Adipocyte (in vitro differentiated cells): ENCODE results near the gene TTC3.
"Not testable (repeated sequence)": the region's sequence is repeated elsewhere in the genome, so short reads cannot be mapped to it uniquely, and the experiment has no call there.

ENCODE experiments used
- DNase-seq: peaks from one replicate; pipeline ENCODE4 v3.0.0-alpha.2; 2015; ENCODE audit warnings: low read depth
- H3K27me3 ChIP-seq: replicated peaks from 2 replicates; pipeline ENCODE4 v1.7.0; 2013; ENCODE audit warnings: mild to moderate bottlenecking, low read length, moderate library complexity; ENCODE audit not compliant: control insufficient read depth, insufficient read depth
- H3K36me3 ChIP-seq: 2 replicates; pipeline ENCODE4 v1.7.0; 2013; ENCODE audit warnings: low read length, mild to moderate bottlenecking, moderate library complexity; ENCODE audit not compliant: control insufficient read depth, insufficient read depth, severe bottlenecking
- H3K4me1 ChIP-seq: 2 replicates; pipeline ENCODE4 v1.7.0; 2013; ENCODE audit warnings: mild to moderate bottlenecking, low read length, moderate library complexity; ENCODE audit not compliant: control insufficient read depth, insufficient read depth
- H3K4me3 ChIP-seq: 2 replicates; pipeline ENCODE4 v1.7.0; 2013; ENCODE audit warnings: mild to moderate bottlenecking, low read length, moderate library complexity
- H3K9ac ChIP-seq: 2 replicates; pipeline ENCODE4 v1.7.0; 2013; ENCODE audit warnings: mild to moderate bottlenecking, low read length, moderate library complexity
- H3K9me3 ChIP-seq: 2 replicates; pipeline ENCODE4 v1.7.0; 2013; ENCODE audit warnings: mild to moderate bottlenecking, low read length, moderate library complexity; ENCODE audit not compliant: control insufficient read depth

The TTC3 gene

DNA sequence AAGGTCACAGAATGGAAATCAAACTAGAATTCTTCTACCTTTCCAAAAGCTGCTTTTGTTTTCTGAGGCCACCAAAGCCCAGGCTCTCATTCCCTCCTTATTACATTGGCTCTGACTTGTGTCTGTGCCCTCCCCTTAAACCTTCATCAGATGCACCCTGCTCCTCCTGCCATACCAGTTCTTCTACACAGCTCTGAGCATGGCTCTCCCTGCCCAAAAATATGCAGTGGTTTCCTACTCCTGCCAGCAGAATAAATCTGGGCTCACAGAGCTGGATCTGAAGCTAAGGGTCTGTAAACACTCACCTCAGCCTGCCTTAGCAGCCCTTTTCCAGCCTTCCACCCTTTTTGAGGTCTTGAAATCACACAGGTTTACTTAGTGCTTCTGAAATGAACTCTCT lies 55.0 kb downstream of the TTC3 start:
- no peaks in the 10 kb centered on the region for H3K9me3 ChIP-seq
- peaks cover 89% of the 10 kb centered on the region for H3K36me3 ChIP-seq
- H3K4me3 ChIP-seq: no peak overlapping the region
- no peak overlapping the region for H3K9ac ChIP-seq
- H3K4me1 ChIP-seq: peaks cover 4% of the 10 kb centered on the region
- DNase-seq: peak; percentile 6
- no peaks in the 10 kb centered on the region for H3K27me3 ChIP-seq

DNA sequence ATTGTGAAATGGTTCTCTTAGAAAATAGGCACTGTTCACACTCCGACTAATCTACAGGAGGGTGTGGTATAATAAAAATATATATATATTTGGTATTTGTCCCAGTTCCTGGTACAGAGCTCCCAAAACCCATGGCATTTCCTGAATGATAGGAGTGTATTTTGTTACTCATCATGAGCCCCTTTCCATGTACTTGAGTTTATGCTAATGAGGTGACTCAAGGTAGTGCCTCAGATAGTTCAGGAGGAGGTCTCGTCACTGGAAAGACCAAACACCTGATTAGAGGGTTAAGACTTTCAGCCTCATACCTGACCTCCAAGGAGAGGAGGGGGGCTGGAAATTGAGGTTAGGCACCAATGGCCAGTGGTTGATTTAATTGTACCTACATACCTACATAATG lies 57.9 kb downstream of the TTC3 start:
- peaks cover 96% of the 10 kb centered on the region for H3K36me3 ChIP-seq

DNA sequence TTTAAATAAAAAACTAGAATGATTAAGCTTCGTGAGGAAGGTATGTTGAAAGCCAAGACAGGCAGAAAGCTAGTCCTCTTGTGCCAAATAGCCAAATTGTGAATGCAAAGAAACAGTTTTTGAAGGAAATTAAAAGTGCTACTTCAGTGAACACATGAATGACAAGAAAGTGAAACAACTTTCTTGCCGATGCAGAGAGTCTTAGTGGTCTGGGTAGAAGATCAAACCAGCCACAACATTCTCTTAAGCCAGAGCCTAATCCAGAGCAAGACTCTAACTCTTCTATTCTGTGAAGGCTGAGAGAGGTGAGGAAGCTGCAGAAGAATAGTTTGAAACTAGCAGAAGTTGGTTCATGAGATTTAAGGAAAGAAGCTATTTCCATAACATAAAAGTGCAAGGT lies 63.2 kb downstream of the TTC3 start:
- Histone ChIP-seq H3K9ac (no peak overlapping the region), H3K27me3 (no peaks in the 10 kb centered on the region), H3K9me3 (peaks cover 10% of the 10 kb centered on the region), H3K4me3 (no peak overlapping the region), H3K36me3 (peaks cover 95% of the 10 kb centered on the region), H3K4me1 (no peaks in the 10 kb centered on the region)
- DNase-seq: no peak

More for the DNA sequence above, 57.9 kb downstream of the TTC3 start:
- Histone ChIP-seq H3K9ac (no peak overlapping the region), H3K27me3 (no peaks in the 10 kb centered on the region), H3K4me1 (peaks cover 4% of the 10 kb centered on the region), H3K4me3 (no peak overlapping the region), H3K9me3 (no peaks in the 10 kb centered on the region)
- no peak for DNase-seq

DNA sequence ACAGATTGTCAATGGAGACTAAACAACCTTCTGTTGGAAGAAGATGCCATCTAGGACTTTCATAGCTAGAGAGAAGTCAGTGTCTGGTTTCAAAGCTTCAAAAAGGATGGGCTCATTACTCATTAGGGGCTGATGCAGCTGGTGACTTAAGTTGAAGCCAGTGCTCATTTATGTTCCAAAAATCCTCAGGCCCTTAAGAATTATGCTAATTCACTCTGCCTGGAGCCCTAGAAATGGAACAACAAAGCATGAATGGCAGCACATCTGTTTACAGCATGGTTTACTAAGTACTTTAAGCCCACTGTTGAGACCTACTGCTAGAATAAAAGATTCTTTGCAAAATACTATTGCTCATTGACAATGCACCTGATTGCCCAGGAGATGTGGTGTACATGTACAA lies 63.7 kb downstream of the TTC3 start:
- no peak for DNase-seq
- Histone ChIP-seq H3K4me3 (no peak overlapping the region), H3K9me3 (peaks cover 10% of the 10 kb centered on the region), H3K9ac (no peak overlapping the region), H3K4me1 (no peaks in the 10 kb centered on the region), H3K36me3 (peaks cover 95% of the 10 kb centered on the region), H3K27me3 (no peaks in the 10 kb centered on the region)

DNA sequence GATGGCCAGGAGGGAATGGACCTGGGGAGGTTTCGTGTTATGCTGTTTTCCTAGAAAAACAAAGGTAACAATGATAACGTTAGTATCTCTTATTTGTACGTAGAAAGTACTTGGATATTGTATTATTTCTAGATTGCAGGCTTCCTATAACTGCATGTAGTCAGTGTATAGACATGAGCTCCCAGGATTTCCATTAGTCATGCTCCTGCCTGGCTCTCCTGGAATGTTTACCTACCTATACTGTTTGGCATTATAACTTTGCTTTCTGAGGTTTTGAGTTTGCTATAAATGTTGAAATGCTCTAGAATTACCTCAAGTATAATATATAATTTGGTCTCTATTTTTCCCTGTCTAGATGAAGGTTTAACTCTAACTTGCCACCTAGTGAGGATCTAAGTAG lies 66.1 kb downstream of the TTC3 start:
- H3K4me1 ChIP-seq: no peaks in the 10 kb centered on the region
- no peak overlapping the region for H3K9ac ChIP-seq
- H3K27me3 ChIP-seq: no peaks in the 10 kb centered on the region
- no peak overlapping the region for H3K4me3 ChIP-seq
- H3K9me3 ChIP-seq: peaks cover 10% of the 10 kb centered on the region
- H3K36me3 ChIP-seq: peaks cover 73% of the 10 kb centered on the region
- DNase-seq: peak; percentile 9

- H3K9ac ChIP-seq: no peak overlapping the region
- peaks cover 72% of the 10 kb centered on the region for H3K36me3 ChIP-seq
- no peaks in the 10 kb centered on the region for H3K4me1 ChIP-seq
- H3K27me3 ChIP-seq: no peaks in the 10 kb centered on the region
- DNase-seq: peak; percentile 75
- H3K4me3 ChIP-seq: no peak overlapping the region
- peaks cover 10% of the 10 kb centered on the region for H3K9me3 ChIP-seq
Measured at GRCh38 chr21:37139902-37140301, 66.8 kb downstream of the TTC3 start.

GRCh38 chr21:37143392-37143791 lies 70.3 kb downstream of the TTC3 start:
- H3K9me3 ChIP-seq, DNase-seq, H3K4me1 ChIP-seq, H3K9ac ChIP-seq, H3K4me3 ChIP-seq, H3K27me3 ChIP-seq: not testable (repeated sequence)
- peaks cover 70% of the 10 kb centered on the region for H3K36me3 ChIP-seq

- H3K9me3 ChIP-seq: no peaks in the 10 kb centered on the region
- H3K9ac ChIP-seq: no peak overlapping the region
- no peaks in the 10 kb centered on the region for H3K27me3 ChIP-seq
- peaks cover 28% of the 10 kb centered on the region for H3K4me1 ChIP-seq
- H3K36me3 ChIP-seq: peaks cover 59% of the 10 kb centered on the region
- no peak overlapping the region for H3K4me3 ChIP-seq
- no peak for DNase-seq
Measured at GRCh38 chr21:37145635-37146111, 72.6 kb downstream of the TTC3 start.

GRCh38 chr21:37146320-37147235 lies 73.5 kb downstream of the TTC3 start:
- no peaks in the 10 kb centered on the region for H3K9me3 ChIP-seq
- no peak overlapping the region for H3K9ac ChIP-seq
- no peak overlapping the region for H3K4me3 ChIP-seq
- H3K36me3 ChIP-seq: peaks cover 57% of the 10 kb centered on the region
- H3K27me3 ChIP-seq: no peaks in the 10 kb centered on the region
- H3K4me1 ChIP-seq: peaks cover 29% of the 10 kb centered on the region
- no peak for DNase-seq

- peaks cover 47% of the 10 kb centered on the region for H3K4me1 ChIP-seq
- peaks cover 69% of the 10 kb centered on the region for H3K36me3 ChIP-seq
- peak overlapping the region; percentile 73 for H3K9ac ChIP-seq
- H3K4me3 ChIP-seq: peak overlapping the region; percentile 57
- no peaks in the 10 kb centered on the region for H3K9me3 ChIP-seq
- peak; percentile 90 for DNase-seq
- no peaks in the 10 kb centered on the region for H3K27me3 ChIP-seq
Measured at GRCh38 chr21:37149411-37149810, 76.4 kb downstream of the TTC3 start.

- H3K4me1 ChIP-seq: peaks cover 42% of the 10 kb centered on the region
- no peaks in the 10 kb centered on the region for H3K27me3 ChIP-seq
- H3K9me3 ChIP-seq: no peaks in the 10 kb centered on the region
- no peak overlapping the region for H3K4me3 ChIP-seq
- H3K9ac ChIP-seq: no peak overlapping the region
- peaks cover 62% of the 10 kb centered on the region for H3K36me3 ChIP-seq
- peak; percentile 86 for DNase-seq
Measured at GRCh38 chr21:37153196-37153934, 80.3 kb downstream of the TTC3 start.
